ENCODE results near the gene CLEC20A. TPM values are rescaled to one million over a fixed set of nuclear protein-coding genes. Genes with fewer than 3 reads are reported as not detected.

The CLEC20A gene
- total RNA-seq: under 1 TPM in 1 of 4 donors, not detected in 3; 0.51 TPM
- 0.16 TPM for polyA plus RNA-seq
- long read RNA-seq, donor 1: 0 reads
- long read RNA-seq, donor 2, partial matches to known transcripts: 1 of 1 reads
- long read RNA-seq, donor 2, other reads (novel, unspliced or antisense): 0 of 1 reads
- long read RNA-seq, donor 3: 0 reads
- long read RNA-seq, donor 4, partial matches to known transcripts: 0 of 1 reads
- long read RNA-seq, donor 4, other reads (novel, unspliced or antisense): 0 of 1 reads

GRCh38 chr1:178496410-178497135, at the start of gene CLEC20A:
Gene CLEC20A, minus strand, starts transcription at chr1:178496964. Its CDS starts 25 bp downstream, at chr1:178496939.
- H3K9me3 ChIP-seq (ENCODE audit: control insufficient read depth, low read length): no peaks in the 10 kb centered on the region
- H3K27ac ChIP-seq (ENCODE audit: low read length): no peak within 1 kb of the TSS
- ATAC-seq (no peak), DNase-seq (no peak)
- intact Hi-C loops (cut with DNase I): no loop called here
- no peaks in the 10 kb centered on the region for H3K4me1 ChIP-seq (ENCODE audit: control insufficient read depth, insufficient read depth, low read length)
- H3K4me3 ChIP-seq (ENCODE audit: low read length): no peak within 1 kb of the TSS
- no peaks in the 10 kb centered on the region for H3K27me3 ChIP-seq (ENCODE audit: control insufficient read depth, insufficient read depth)
- 97% methylated on average over 26 of the region's 26 CpGs for WGBS

GRCh38 chr1:178544531-178544930, 47.8 kb upstream of the CLEC20A start:
- intact Hi-C loops (cut with DNase I): loop anchor here (5.0 kb wide), 2 partner anchors 208 to 458 kb away; no protein-coding TSS in a partner anchor
- Histone ChIP-seq H3K27ac (ENCODE audit: low read length) (no peak overlapping the region), H3K27me3 (ENCODE audit: control insufficient read depth, insufficient read depth) (no peaks in the 10 kb centered on the region), H3K4me1 (ENCODE audit: control insufficient read depth, insufficient read depth, low read length) (no peaks in the 10 kb centered on the region), H3K9me3 (ENCODE audit: control insufficient read depth, low read length) (no peaks in the 10 kb centered on the region), H3K4me3 (ENCODE audit: low read length) (no peak overlapping the region)
- ATAC-seq (no peak), DNase-seq (no peak)
- 81% methylated on average over 9 of the region's 9 CpGs for WGBS

- no peaks in the 10 kb centered on the region for H3K9me3 ChIP-seq (ENCODE audit: control insufficient read depth, low read length)
- H3K4me3 ChIP-seq (ENCODE audit: low read length): peak overlapping the region; percentile 77
- DNase-seq (no peak), ATAC-seq (peak; percentile 4 to 23)
- peaks cover 2% of the 10 kb centered on the region for H3K4me1 ChIP-seq (ENCODE audit: control insufficient read depth, insufficient read depth, low read length)
- intact Hi-C loops (cut with DNase I): loop anchor here (2.0 to 5.0 kb wide), 3 partner anchors 209 to 459 kb away; no protein-coding TSS in a partner anchor
- H3K27me3 ChIP-seq (ENCODE audit: control insufficient read depth, insufficient read depth): no peaks in the 10 kb centered on the region
- WGBS: 20% methylated on average over 10 of the region's 10 CpGs
- peak overlapping the region; percentile 16 for H3K27ac ChIP-seq (ENCODE audit: low read length)
Measured at GRCh38 chr1:178543290-178543607, 46.5 kb upstream of the CLEC20A start.

GRCh38 chr1:178542554-178543289, 46.0 kb upstream of the CLEC20A start:
- Histone ChIP-seq H3K4me1 (ENCODE audit: control insufficient read depth, insufficient read depth, low read length) (peaks cover 2% of the 10 kb centered on the region), H3K27me3 (ENCODE audit: control insufficient read depth, insufficient read depth) (no peaks in the 10 kb centered on the region), H3K9me3 (ENCODE audit: control insufficient read depth, low read length) (no peaks in the 10 kb centered on the region), H3K4me3 (ENCODE audit: low read length) (peak overlapping the region; percentile 77), H3K27ac (ENCODE audit: low read length) (peak overlapping the region; percentile 73)
- peak; percentile 93 to 94 for ATAC-seq
- under 1% methylated on average over 66 of the region's 66 CpGs for WGBS
- intact Hi-C loops (cut with DNase I): loop anchor here (2.0 to 5.0 kb wide), 3 partner anchors 210 to 460 kb away; no protein-coding TSS in a partner anchor
- DNase-seq: peak; percentile 85 to 96 (median 95)

- peak; percentile 57 to 82 (median 79) for DNase-seq
- intact Hi-C loops (cut with DNase I): loop anchor here (2.0 to 5.0 kb wide), 3 partner anchors 210 to 460 kb away; no protein-coding TSS in a partner anchor
- Histone ChIP-seq H3K4me3 (ENCODE audit: low read length) (peak overlapping the region; percentile 77), H3K27ac (ENCODE audit: low read length) (peak overlapping the region; percentile 73), H3K4me1 (ENCODE audit: control insufficient read depth, insufficient read depth, low read length) (peaks cover 7% of the 10 kb centered on the region), H3K27me3 (ENCODE audit: control insufficient read depth, insufficient read depth) (no peaks in the 10 kb centered on the region), H3K9me3 (ENCODE audit: control insufficient read depth, low read length) (no peaks in the 10 kb centered on the region)
- ATAC-seq: peak; percentile 46 to 71
- 9% methylated on average over 33 of the region's 33 CpGs for WGBS
Measured at GRCh38 chr1:178541829-178542553, 45.2 kb upstream of the CLEC20A start.

- Histone ChIP-seq H3K9me3 (ENCODE audit: control insufficient read depth, low read length) (no peaks in the 10 kb centered on the region), H3K4me1 (ENCODE audit: control insufficient read depth, insufficient read depth, low read length) (peaks cover 11% of the 10 kb centered on the region), H3K27ac (ENCODE audit: low read length) (no peak overlapping the region), H3K27me3 (ENCODE audit: control insufficient read depth, insufficient read depth) (no peaks in the 10 kb centered on the region), H3K4me3 (ENCODE audit: low read length) (no peak overlapping the region)
- DNase-seq: no peak
- 93% methylated on average over 5 of the region's 5 CpGs for WGBS
- intact Hi-C loops (cut with DNase I): loop anchor here (5.0 kb wide), 2 partner anchors 211 to 461 kb away; no protein-coding TSS in a partner anchor
- no peak for ATAC-seq
Measured at GRCh38 chr1:178541379-178541778, 44.6 kb upstream of the CLEC20A start.

GRCh38 chr1:178540646-178541045, 43.9 kb upstream of the CLEC20A start:
- no peak for ATAC-seq
- intact Hi-C loops (cut with DNase I): loop anchor here (5.0 kb wide), 2 partner anchors 212 to 462 kb away; no protein-coding TSS in a partner anchor
- no peak overlapping the region for H3K27ac ChIP-seq (ENCODE audit: low read length)
- 82% methylated on average over 7 of the region's 7 CpGs for WGBS
- peaks cover 12% of the 10 kb centered on the region for H3K4me1 ChIP-seq (ENCODE audit: control insufficient read depth, insufficient read depth, low read length)
- no peak overlapping the region for H3K4me3 ChIP-seq (ENCODE audit: low read length)
- no peaks in the 10 kb centered on the region for H3K9me3 ChIP-seq (ENCODE audit: control insufficient read depth, low read length)
- H3K27me3 ChIP-seq (ENCODE audit: control insufficient read depth, insufficient read depth): no peaks in the 10 kb centered on the region
- no peak for DNase-seq

GRCh38 chr1:178540204-178540603, 43.4 kb upstream of the CLEC20A start:
- Histone ChIP-seq H3K9me3 (ENCODE audit: control insufficient read depth, low read length) (no peaks in the 10 kb centered on the region), H3K4me3 (ENCODE audit: low read length) (no peak overlapping the region), H3K27me3 (ENCODE audit: control insufficient read depth, insufficient read depth) (no peaks in the 10 kb centered on the region), H3K4me1 (ENCODE audit: control insufficient read depth, insufficient read depth, low read length) (peaks cover 12% of the 10 kb centered on the region), H3K27ac (ENCODE audit: low read length) (no peak overlapping the region)
- 79% methylated on average over 6 of the region's 6 CpGs for WGBS
- intact Hi-C loops (cut with DNase I): loop anchor here (5.0 kb wide), 2 partner anchors 212 to 462 kb away; no protein-coding TSS in a partner anchor
- DNase-seq: no peak
- ATAC-seq: no peak

- no peak overlapping the region for H3K4me3 ChIP-seq (ENCODE audit: low read length)
- WGBS: 52% methylated on average over 7 of the region's 7 CpGs
- peaks cover 12% of the 10 kb centered on the region for H3K4me1 ChIP-seq (ENCODE audit: control insufficient read depth, insufficient read depth, low read length)
- no peak for DNase-seq
- H3K27ac ChIP-seq (ENCODE audit: low read length): no peak overlapping the region
- intact Hi-C loops (cut with DNase I): loop anchor here in 1 of 4 donors (10.0 kb wide), 1 partner anchor 476 kb away; no protein-coding TSS in a partner anchor
- H3K9me3 ChIP-seq (ENCODE audit: control insufficient read depth, low read length): no peaks in the 10 kb centered on the region
- H3K27me3 ChIP-seq (ENCODE audit: control insufficient read depth, insufficient read depth): no peaks in the 10 kb centered on the region
- no peak for ATAC-seq
Measured at GRCh38 chr1:178539291-178539690, 42.5 kb upstream of the CLEC20A start.

GRCh38 chr1:178538192-178538916, 41.6 kb upstream of the CLEC20A start:
- ATAC-seq: no peak
- 62% methylated on average over 9 of the region's 9 CpGs for WGBS
- H3K4me1 ChIP-seq (ENCODE audit: control insufficient read depth, insufficient read depth, low read length): peaks cover 12% of the 10 kb centered on the region
- intact Hi-C loops (cut with DNase I): loop anchor here in 1 of 4 donors (10.0 kb wide), 1 partner anchor 476 kb away; no protein-coding TSS in a partner anchor
- no peaks in the 10 kb centered on the region for H3K9me3 ChIP-seq (ENCODE audit: control insufficient read depth, low read length)
- H3K27me3 ChIP-seq (ENCODE audit: control insufficient read depth, insufficient read depth): no peaks in the 10 kb centered on the region
- H3K4me3 ChIP-seq (ENCODE audit: low read length): no peak overlapping the region
- DNase-seq: peak in 1 of 3 donors; percentile 65
- no peak overlapping the region for H3K27ac ChIP-seq (ENCODE audit: low read length)
